ENCODE results near the gene NIT2. TPM values are rescaled to one million over a fixed set of nuclear protein-coding genes. Genes with fewer than 3 reads are reported as not detected.

NIT2 gene
- total and polyA plus RNA-seq, 9 donors, result 13.5 to 45.2 (median 34.8) TPM

- no peak for TF ChIP-seq POLR2A (IDR thresholded peaks at IDR 0.05)
- no peak for TF ChIP-seq CTCF (IDR thresholded peaks at IDR 0.05)
- TF ChIP-seq EP300 (IDR thresholded peaks at IDR 0.05), result no peak
- Histone ChIP-seq H3K27me3 (no peaks in the 10 kb centered on the region), H3K9me3 (no peaks in the 10 kb centered on the region), H3K4me1 (ENCODE audit: insufficient read depth) (no peaks in the 10 kb centered on the region), H3K4me3 (no peak overlapping the region), H3K36me3 (no peaks in the 10 kb centered on the region), H3K27ac (no peak overlapping the region)
- no peak for DNase-seq
- 69 to 80% (median 76%) methylated on average over 8 of the region's 8 CpGs for WGBS, 3 donors
- intact Hi-C loops (cut with DNase I), result no loop called here
These were observed 33.9 kb downstream of the NIT2 start for GRCh38 chr3:100368441-100368840.

GRCh38 chr3:100370756-100371155 is 36.2 kb downstream of the NIT2 start:
- Histone ChIP-seq H3K4me1 (ENCODE audit: insufficient read depth) (no peaks in the 10 kb centered on the region), H3K27me3 (no peaks in the 10 kb centered on the region), H3K27ac (no peak overlapping the region), H3K4me3 (no peak overlapping the region), H3K9me3 (no peaks in the 10 kb centered on the region), H3K36me3 (no peaks in the 10 kb centered on the region)
- no peak for DNase-seq
- intact Hi-C loops (cut with DNase I), result no loop called here
- WGBS, 3 donors, result 86 to 97% (median 96%) methylated on average over 1 of the region's 1 CpG
- no peak for TF ChIP-seq CTCF (IDR thresholded peaks at IDR 0.05)
- no peak for TF ChIP-seq POLR2A (IDR thresholded peaks at IDR 0.05)
- TF ChIP-seq EP300 (IDR thresholded peaks at IDR 0.05), result no peak

- Histone ChIP-seq H3K27me3 (no peaks in the 10 kb centered on the region), H3K27ac (no peak overlapping the region), H3K4me3 (no peak overlapping the region), H3K36me3 (no peaks in the 10 kb centered on the region), H3K4me1 (ENCODE audit: insufficient read depth) (no peaks in the 10 kb centered on the region), H3K9me3 (no peaks in the 10 kb centered on the region)
- TF ChIP-seq CTCF (IDR thresholded peaks at IDR 0.05), result no peak
- TF ChIP-seq EP300 (IDR thresholded peaks at IDR 0.05), result no peak
- TF ChIP-seq POLR2A (IDR thresholded peaks at IDR 0.05), result no peak
- no peak for DNase-seq
- intact Hi-C loops (cut with DNase I), result no loop called here
These were observed 40.0 kb downstream of the NIT2 start for GRCh38 chr3:100374521-100374920.

- Histone ChIP-seq H3K4me3 (no peak overlapping the region), H3K27ac (no peak overlapping the region), H3K36me3 (no peaks in the 10 kb centered on the region), H3K27me3 (no peaks in the 10 kb centered on the region), H3K9me3 (no peaks in the 10 kb centered on the region), H3K4me1 (ENCODE audit: insufficient read depth) (no peaks in the 10 kb centered on the region)
- 90 to 99% (median 96%) methylated on average over 4 of the region's 4 CpGs for whole genome bisulfite sequencing, 3 donors
- no peak for TF ChIP-seq EP300 (IDR thresholded peaks at IDR 0.05)
- TF ChIP-seq CTCF (IDR thresholded peaks at IDR 0.05), result no peak
- TF ChIP-seq POLR2A (IDR thresholded peaks at IDR 0.05), result no peak
- intact Hi-C loops (cut with DNase I), result no loop called here
- DNase-seq, result no peak
These were observed 41.7 kb downstream of the NIT2 start for GRCh38 chr3:100376301-100376700.
